Measurements from ENCODE around the gene PSMB2.

The PSMB2 gene

GRCh38 chr1:35556484-35557117, 84.7 kb downstream of the PSMB2 start:
- DNase-seq (ENCODE audit: low spot score): no peak

DNA sequence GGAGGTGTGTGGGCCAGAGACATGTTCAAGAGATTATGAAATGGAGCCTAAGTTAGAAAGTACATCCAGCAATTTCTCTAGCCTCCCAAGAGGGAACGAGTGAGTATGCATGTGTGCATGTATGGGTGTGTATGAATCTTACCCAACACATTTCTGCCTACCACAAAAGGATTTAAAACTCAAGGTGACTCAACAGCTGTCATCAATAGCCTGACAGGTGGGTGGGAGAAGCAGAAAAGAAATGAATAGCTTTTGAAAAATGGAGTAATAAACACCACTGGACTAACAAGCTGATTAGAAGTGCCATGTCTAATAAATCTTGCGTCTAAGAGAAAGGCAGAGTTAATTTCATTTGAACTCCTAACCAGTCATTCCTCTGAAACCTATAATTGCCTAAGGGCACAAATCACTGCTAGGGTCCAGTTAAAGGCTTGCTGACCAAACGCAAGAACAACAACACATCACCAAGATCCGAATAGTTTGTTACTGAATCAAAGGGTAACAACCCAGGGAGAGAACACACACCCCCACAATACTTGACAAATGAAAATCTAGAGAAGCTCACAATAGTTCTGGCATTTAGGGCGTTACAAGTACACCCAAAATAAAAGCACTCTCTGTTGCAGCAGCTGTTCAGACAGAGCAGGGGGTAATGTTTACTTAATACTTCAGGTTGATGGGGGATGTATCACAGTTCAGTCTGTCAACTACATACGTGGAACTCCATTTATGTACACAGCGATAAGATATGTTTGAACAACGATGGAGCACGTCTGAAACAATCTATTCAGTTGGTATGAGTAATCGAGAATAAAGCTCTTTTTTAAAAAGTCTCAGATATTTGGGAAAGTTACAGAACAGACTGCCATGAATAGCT, 85.5 kb downstream of the PSMB2 start:
- no peak for DNase-seq (ENCODE audit: low spot score)

GRCh38 chr1:35555212-35555584, 86.1 kb downstream of the PSMB2 start:
- DNase-seq (ENCODE audit: low spot score): no peak

DNA sequence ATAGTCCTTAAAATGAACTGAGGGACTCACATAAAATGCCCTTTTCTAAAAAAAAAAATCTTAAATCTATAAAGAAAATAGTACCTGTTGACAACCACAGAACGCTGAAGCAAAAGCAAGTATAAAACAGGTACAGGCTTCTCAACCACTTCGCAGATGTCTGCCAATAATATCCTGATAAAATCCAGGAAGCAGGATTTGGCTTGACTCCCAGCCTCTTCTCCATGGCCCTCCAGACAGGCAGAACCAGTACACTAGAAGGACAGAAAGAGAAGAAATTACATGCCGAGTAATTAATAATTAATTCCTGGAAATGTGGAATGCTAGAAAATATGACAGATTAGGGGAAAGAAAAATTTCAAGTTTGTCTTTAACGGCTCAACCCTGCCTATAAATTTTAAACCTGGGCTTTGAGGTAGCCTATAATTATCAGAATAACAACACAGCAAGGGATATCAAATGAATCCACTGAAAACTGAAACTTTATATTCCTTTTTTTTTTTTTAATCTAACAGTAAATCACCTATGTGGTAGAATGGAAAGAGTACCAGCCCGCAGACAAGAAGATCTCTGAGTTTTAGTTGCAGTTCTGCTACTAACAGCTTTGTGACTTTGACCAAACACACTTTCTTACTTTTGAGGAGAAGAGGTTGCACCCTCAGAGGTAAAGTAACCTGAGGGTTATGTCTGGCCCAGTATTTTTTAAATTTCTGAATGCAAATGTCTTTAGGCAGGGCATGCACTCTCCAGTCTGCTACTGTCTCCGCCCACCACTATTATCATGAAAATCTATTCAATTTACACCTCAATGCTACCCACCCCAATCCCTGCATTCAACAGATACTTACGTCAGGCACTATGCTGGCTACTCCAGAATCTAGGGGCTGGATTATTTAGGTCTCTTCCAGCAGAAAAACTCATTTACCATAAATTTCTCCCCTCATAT, 86.8 kb downstream of the PSMB2 start:
- DNase-seq (ENCODE audit: low spot score): no peak

DNA sequence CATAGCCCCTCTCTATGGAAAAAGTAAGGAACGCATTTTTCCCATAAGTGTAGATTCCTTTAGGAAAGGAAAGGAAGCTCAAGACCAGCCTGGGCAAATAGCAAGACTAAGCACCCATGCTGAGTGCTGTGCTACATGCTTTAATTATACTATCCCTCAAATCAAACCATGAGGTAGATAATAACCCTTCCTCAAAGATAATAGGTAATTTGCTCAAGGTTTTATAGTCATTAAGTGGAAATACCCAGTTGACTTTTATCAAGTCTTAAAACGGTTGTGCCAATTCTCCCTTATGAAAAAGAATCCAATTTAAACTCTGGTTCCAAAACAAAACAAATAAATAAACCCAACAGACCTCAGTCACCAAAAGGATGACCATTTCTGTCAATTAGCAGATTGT, 87.5 kb downstream of the PSMB2 start:
- DNase-seq (ENCODE audit: low spot score): no peak
